Stimulated activated memory B cell treated with anti-CD40 and anti-IgM and Interleukin-4, amounts not matched to agents 10 μg/mL and 1 μg/mL and 100 μg/mL, for 72 hours (primary cell): ENCODE data around the gene ARG2.
"Not testable (repeated sequence)": the region's sequence is repeated elsewhere in the genome, so short reads cannot be mapped to it uniquely, and the experiment has no call there.

ENCODE experiments used
- ATAC-seq: fragments of 150-1000 bp; cut with Tn5 transposase; 2 replicates; pipeline ENCODE4 v1.10.0; 2021
- H3K27ac Mint-ChIP-seq: one replicate; pipeline ENCODE4 v1.8.0; 2022; ENCODE audit warnings: mild to moderate bottlenecking, mixed read lengths
- H3K27me3 Mint-ChIP-seq: one replicate; pipeline ENCODE4 v1.8.0; 2022; ENCODE audit warnings: mixed read lengths
- H3K36me3 Mint-ChIP-seq: one replicate; pipeline ENCODE4 v1.8.0; 2022; ENCODE audit warnings: mixed read lengths
- H3K4me1 Mint-ChIP-seq: one replicate; pipeline ENCODE4 v1.8.0; 2022; ENCODE audit warnings: mixed read lengths
- H3K4me3 Mint-ChIP-seq: one replicate; pipeline ENCODE4 v1.8.0; 2022; ENCODE audit warnings: mild to moderate bottlenecking, moderate library complexity, mixed read lengths
- H3K9me3 Mint-ChIP-seq: one replicate; pipeline ENCODE4 v1.8.0; 2022; ENCODE audit warnings: mixed read lengths

Gene ARG2

GRCh38 chr14:67609642-67610310 is 9.9 kb upstream of the ARG2 start:
- Mint-ChIP-seq H3K4me1 (no peaks in the 10 kb centered on the region), H3K4me3 (no peak overlapping the region), H3K27ac (no peak overlapping the region), H3K9me3 (no peaks in the 10 kb centered on the region), H3K27me3 (no peaks in the 10 kb centered on the region), H3K36me3 (no peaks in the 10 kb centered on the region)
- no peak for ATAC-seq

- Mint-ChIP-seq H3K4me3 (no peak overlapping the region), H3K27ac (no peak overlapping the region), H3K9me3 (no peaks in the 10 kb centered on the region), H3K36me3 (no peaks in the 10 kb centered on the region), H3K27me3 (no peaks in the 10 kb centered on the region), H3K4me1 (no peaks in the 10 kb centered on the region)
- ATAC-seq: no peak
These were observed 9.2 kb upstream of the ARG2 start for GRCh38 chr14:67610491-67610890.

GRCh38 chr14:67618617-67619063 is 1.1 kb upstream of the ARG2 start:
- peak overlapping the region; percentile 83 for H3K27ac Mint-ChIP-seq
- no peaks in the 10 kb centered on the region for H3K9me3 Mint-ChIP-seq
- ATAC-seq: peak; percentile 18
- no peaks in the 10 kb centered on the region for H3K27me3 Mint-ChIP-seq
- H3K36me3 Mint-ChIP-seq: no peaks in the 10 kb centered on the region
- peaks cover 25% of the 10 kb centered on the region for H3K4me1 Mint-ChIP-seq
- peak overlapping the region; percentile 69 for H3K4me3 Mint-ChIP-seq

- Mint-ChIP-seq H3K27me3 (no peaks in the 10 kb centered on the region), H3K36me3 (no peaks in the 10 kb centered on the region), H3K4me1 (peaks cover 25% of the 10 kb centered on the region), H3K4me3 (peak overlapping the region; percentile 87), H3K9me3 (no peaks in the 10 kb centered on the region), H3K27ac (peak overlapping the region; percentile 83)
- ATAC-seq: no peak
These were observed 581 bp downstream of the ARG2 start for GRCh38 chr14:67620217-67620785.

GRCh38 chr14:67622675-67623074 is 3.0 kb downstream of the ARG2 start:
- Mint-ChIP-seq H3K27ac (no peak overlapping the region), H3K36me3 (no peaks in the 10 kb centered on the region), H3K9me3 (no peaks in the 10 kb centered on the region), H3K4me1 (peaks cover 25% of the 10 kb centered on the region), H3K27me3 (no peaks in the 10 kb centered on the region), H3K4me3 (no peak overlapping the region)
- ATAC-seq: no peak

GRCh38 chr14:67623114-67623513 is 3.4 kb downstream of the ARG2 start:
- no peak overlapping the region for H3K4me3 Mint-ChIP-seq
- H3K27ac Mint-ChIP-seq: no peak overlapping the region

GRCh38 chr14:67626131-67626530 is 6.4 kb downstream of the ARG2 start:
- not testable (repeated sequence) for H3K27ac Mint-ChIP-seq, H3K4me1 Mint-ChIP-seq, H3K9me3 Mint-ChIP-seq, ATAC-seq, H3K36me3 Mint-ChIP-seq, H3K4me3 Mint-ChIP-seq, H3K27me3 Mint-ChIP-seq

More at GRCh38 chr14:67623114-67623513, 3.4 kb downstream of the ARG2 start:
- H3K36me3 Mint-ChIP-seq: no peaks in the 10 kb centered on the region
- H3K4me1 Mint-ChIP-seq: peaks cover 25% of the 10 kb centered on the region
- H3K27me3 Mint-ChIP-seq: no peaks in the 10 kb centered on the region
- H3K9me3 Mint-ChIP-seq: no peaks in the 10 kb centered on the region
- no peak for ATAC-seq

- Mint-ChIP-seq H3K36me3 (no peaks in the 10 kb centered on the region), H3K27ac (no peak overlapping the region), H3K4me3 (no peak overlapping the region), H3K27me3 (no peaks in the 10 kb centered on the region), H3K4me1 (no peaks in the 10 kb centered on the region), H3K9me3 (no peaks in the 10 kb centered on the region)
- no peak for ATAC-seq
These were observed 7.8 kb downstream of the ARG2 start for GRCh38 chr14:67627519-67627918.

GRCh38 chr14:67630186-67630585 is 10.5 kb downstream of the ARG2 start:
- Mint-ChIP-seq H3K9me3 (no peaks in the 10 kb centered on the region), H3K36me3 (peaks cover 6% of the 10 kb centered on the region), H3K4me1 (no peaks in the 10 kb centered on the region), H3K27me3 (no peaks in the 10 kb centered on the region), H3K4me3 (no peak overlapping the region), H3K27ac (no peak overlapping the region)
- no peak for ATAC-seq

- no peak for ATAC-seq
These were observed 11.2 kb downstream of the ARG2 start for GRCh38 chr14:67630938-67631337.

GRCh38 chr14:67633451-67634147 is 13.9 kb downstream of the ARG2 start:
- Mint-ChIP-seq H3K36me3 (peaks cover 6% of the 10 kb centered on the region), H3K4me1 (no peaks in the 10 kb centered on the region), H3K9me3 (no peaks in the 10 kb centered on the region), H3K4me3 (no peak overlapping the region), H3K27me3 (no peaks in the 10 kb centered on the region), H3K27ac (no peak overlapping the region)
- ATAC-seq: no peak

More at GRCh38 chr14:67630938-67631337, 11.2 kb downstream of the ARG2 start:
- H3K4me3 Mint-ChIP-seq: no peak overlapping the region
- no peaks in the 10 kb centered on the region for H3K4me1 Mint-ChIP-seq
- no peaks in the 10 kb centered on the region for H3K27me3 Mint-ChIP-seq
- H3K9me3 Mint-ChIP-seq: no peaks in the 10 kb centered on the region
- H3K27ac Mint-ChIP-seq: no peak overlapping the region
- peaks cover 6% of the 10 kb centered on the region for H3K36me3 Mint-ChIP-seq

GRCh38 chr14:67636361-67636919 is 16.7 kb downstream of the ARG2 start:
- Mint-ChIP-seq H3K9me3 (no peaks in the 10 kb centered on the region), H3K36me3 (peaks cover 6% of the 10 kb centered on the region), H3K27me3 (no peaks in the 10 kb centered on the region), H3K4me3 (no peak overlapping the region), H3K27ac (no peak overlapping the region), H3K4me1 (no peaks in the 10 kb centered on the region)
- no peak for ATAC-seq

- H3K27ac Mint-ChIP-seq: no peak overlapping the region
- peaks cover 10% of the 10 kb centered on the region for H3K36me3 Mint-ChIP-seq
- H3K4me1 Mint-ChIP-seq: no peaks in the 10 kb centered on the region
- no peak for ATAC-seq
- no peaks in the 10 kb centered on the region for H3K27me3 Mint-ChIP-seq
- no peaks in the 10 kb centered on the region for H3K9me3 Mint-ChIP-seq
- H3K4me3 Mint-ChIP-seq: no peak overlapping the region
These were observed 18.9 kb downstream of the ARG2 start for GRCh38 chr14:67638642-67639041.

GRCh38 chr14:67641480-67641879 is 21.8 kb downstream of the ARG2 start:
- Mint-ChIP-seq H3K27ac (no peak overlapping the region), H3K27me3 (no peaks in the 10 kb centered on the region), H3K9me3 (no peaks in the 10 kb centered on the region), H3K36me3 (peaks cover 7% of the 10 kb centered on the region), H3K4me3 (no peak overlapping the region), H3K4me1 (no peaks in the 10 kb centered on the region)
- no peak for ATAC-seq

- Mint-ChIP-seq H3K27ac (no peak overlapping the region), H3K36me3 (peaks cover 10% of the 10 kb centered on the region), H3K27me3 (no peaks in the 10 kb centered on the region), H3K4me3 (no peak overlapping the region), H3K4me1 (no peaks in the 10 kb centered on the region), H3K9me3 (no peaks in the 10 kb centered on the region)
- ATAC-seq: no peak
These were observed 22.4 kb downstream of the ARG2 start for GRCh38 chr14:67641902-67642749.
